WERI-Rb-1 (cell line): Measurements from ENCODE around the gene PCP4.

Source experiments
- DNase-seq: peaks from one replicate; pipeline ENCODE4 v3.0.0-alpha.2; 2020
- H3K27ac ChIP-seq: fragments of 250-450 bp; sonication (Bioruptor Pico); 2 replicates; pipeline ENCODE4 v1.5.1; 2020; ENCODE audit warnings: mild to moderate bottlenecking, moderate library complexity
- H3K27me3 ChIP-seq: fragments of 250-450 bp; sonication (Bioruptor Pico); 2 replicates; pipeline ENCODE4 v1.5.1; 2021; ENCODE audit warnings: mild to moderate bottlenecking, low read depth, moderate library complexity; ENCODE audit not compliant: insufficient read depth, severe bottlenecking
- H3K36me3 ChIP-seq: fragments of 250-450 bp; sonication (Bioruptor Pico); 2 replicates; pipeline ENCODE4 v1.5.1; 2020; ENCODE audit warnings: mild to moderate bottlenecking, moderate library complexity
- H3K4me3 ChIP-seq: 2 replicates; pipeline ENCODE4 v1.5.1; 2011; ENCODE audit warnings: low read depth, mild to moderate bottlenecking, control low read depth, low read length
- H3K9me3 ChIP-seq: fragments of 250-450 bp; sonication (Bioruptor Pico); 2 replicates; pipeline ENCODE4 v1.5.1; 2021; ENCODE audit warnings: mild to moderate bottlenecking, moderate library complexity; ENCODE audit not compliant: severe bottlenecking
- CTCF ChIP-seq: IDR thresholded peaks from 2 replicates; pipeline ENCODE4 v1.5.1; 2011; ENCODE audit warnings: low read depth, mild to moderate bottlenecking, control low read depth, inconsistent platforms, low read length

PCP4 gene

DNA sequence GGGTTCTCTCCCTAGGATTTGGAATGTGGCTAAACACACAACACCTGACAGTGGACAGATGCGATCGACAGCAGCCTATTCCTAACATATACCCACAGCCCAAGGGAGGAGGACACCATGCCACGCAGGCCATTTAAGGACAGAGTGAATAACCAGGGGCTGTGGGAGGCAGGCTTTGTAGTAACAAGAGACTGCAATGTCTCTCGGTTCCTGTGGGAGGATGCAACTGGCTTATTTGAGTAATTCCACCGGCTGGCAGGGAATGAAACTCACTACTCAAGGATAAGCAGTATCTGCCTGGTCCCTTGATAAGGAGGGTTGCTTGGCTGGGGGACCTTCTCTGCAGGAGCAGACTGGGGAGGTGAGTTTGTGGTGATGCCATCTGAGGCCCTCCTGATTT, 109.6 kb downstream of the PCP4 start:
- no peak for TF ChIP-seq CTCF
- no peak for DNase-seq
- no peaks in the 10 kb centered on the region for H3K36me3 ChIP-seq
- no peak overlapping the region for H3K4me3 ChIP-seq
- peaks cover 7% of the 10 kb centered on the region for H3K27me3 ChIP-seq
- H3K9me3 ChIP-seq = no peaks in the 10 kb centered on the region
- no peak overlapping the region for H3K27ac ChIP-seq
